ENCODE results near the gene SLC26A11.

Gene SLC26A11

DNA sequence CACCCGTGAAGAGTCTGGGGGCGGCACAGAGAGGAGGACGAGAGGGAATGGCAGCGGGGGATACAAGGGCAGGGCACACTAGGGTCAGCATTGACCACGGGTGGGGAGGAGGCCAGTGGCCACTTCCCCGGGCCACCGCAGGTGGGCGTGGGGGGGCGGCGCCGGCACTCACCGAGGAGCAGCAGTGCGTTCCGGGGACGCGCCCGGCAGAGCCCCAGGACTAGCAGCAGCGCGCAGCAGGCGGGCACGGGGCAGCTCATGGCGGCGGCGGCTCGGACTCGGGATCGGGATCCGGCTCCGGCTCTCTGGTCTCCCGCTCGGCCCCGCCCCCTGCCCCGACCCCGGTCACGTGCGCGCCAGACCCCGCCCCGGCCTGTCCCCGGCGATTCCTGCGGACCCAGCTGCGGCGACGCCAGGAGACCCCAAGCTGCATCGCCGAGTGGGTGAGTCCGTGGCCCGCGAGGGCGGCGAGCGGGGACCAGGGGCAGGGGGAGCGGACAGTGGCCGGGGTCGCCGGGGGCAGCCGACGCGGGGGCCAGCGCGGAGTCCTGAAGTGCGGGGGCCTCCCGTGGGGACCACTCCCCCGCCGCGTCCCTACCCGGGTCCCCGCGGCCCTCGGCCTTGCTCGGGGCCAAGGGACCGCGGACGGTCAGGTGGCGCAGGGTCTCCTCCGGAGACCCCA is at the start of gene SLC26A11, which contains the start of gene SGSH:
Gene SLC26A11 (plus strand): TSS at position 374 of the 682 bp plus-strand sequence. CDS start 1,134 bp downstream, outside the sequence.
Gene SGSH (minus strand): TSS at position 280 of the 682 bp plus-strand sequence. CDS start 20 bp downstream, at position 260.
- no peak for TF ChIP-seq CTCF (conservative IDR thresholded peaks at IDR 0.05; ENCODE audit: control insufficient read depth, insufficient read depth, low read depth, low read length)
- DNase-seq (ENCODE audit: low read depth), result peak; percentile 30
- H3K4me3 ChIP-seq (ENCODE audit: control insufficient read depth, low read depth, low read length), result peak within 1 kb of the TSS; percentile 75

DNA sequence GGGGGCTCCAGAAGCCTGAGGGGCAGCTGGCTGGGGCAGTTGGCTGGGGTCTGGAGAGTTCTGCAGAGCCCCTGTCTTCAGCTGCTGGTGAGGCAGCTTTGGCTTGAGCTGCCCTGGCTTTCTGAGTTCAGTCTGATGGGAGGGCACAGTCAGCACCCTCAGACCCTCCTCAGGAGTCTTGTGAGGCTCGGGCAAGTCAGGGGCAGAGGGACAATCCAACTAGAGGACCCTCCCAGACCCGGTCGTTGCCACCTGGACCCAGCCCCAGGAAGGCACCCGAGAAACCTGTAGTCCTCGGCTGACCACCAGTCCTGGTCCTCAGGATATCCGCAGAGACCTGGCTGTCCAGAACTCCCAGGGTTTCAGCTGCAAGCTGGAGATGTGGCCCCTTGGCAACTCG is 48.5 kb upstream of the SLC26A11 start:
- TF ChIP-seq CTCF (conservative IDR thresholded peaks at IDR 0.05; ENCODE audit: control insufficient read depth, insufficient read depth, low read depth, low read length), result no peak
- H3K4me3 ChIP-seq (ENCODE audit: control insufficient read depth, low read depth, low read length), result no peak overlapping the region
- DNase-seq (ENCODE audit: low read depth), result no peak

GRCh38 chr17:80173126-80173525 is 47.1 kb upstream of the SLC26A11 start:
- TF ChIP-seq CTCF (conservative IDR thresholded peaks at IDR 0.05; ENCODE audit: control insufficient read depth, insufficient read depth, low read depth, low read length), result no peak
- H3K4me3 ChIP-seq (ENCODE audit: control insufficient read depth, low read depth, low read length), result no peak overlapping the region
- no peak for DNase-seq (ENCODE audit: low read depth)

DNA sequence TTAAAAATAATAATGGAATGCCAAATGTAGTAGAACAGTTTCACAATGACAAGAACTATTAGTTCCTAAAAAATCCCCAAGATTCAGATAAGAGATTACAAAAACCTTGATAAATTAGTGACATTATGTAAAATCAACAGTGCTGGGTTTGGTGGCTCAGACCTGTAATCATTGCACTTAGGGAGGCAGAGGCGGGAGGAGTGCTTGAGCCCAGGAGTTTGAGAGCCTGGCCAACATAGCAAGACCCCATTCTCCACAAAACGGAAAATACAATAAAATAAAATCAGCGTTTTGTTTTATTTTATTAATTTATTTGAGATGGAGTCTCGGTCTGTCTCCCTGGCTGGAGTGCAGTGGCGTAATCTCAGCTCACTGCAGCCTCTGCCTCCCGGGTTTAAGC is 46.3 kb upstream of the SLC26A11 start:
- H3K4me3 ChIP-seq (ENCODE audit: control insufficient read depth, low read depth, low read length), result no peak overlapping the region
- no peak for TF ChIP-seq CTCF (conservative IDR thresholded peaks at IDR 0.05; ENCODE audit: control insufficient read depth, insufficient read depth, low read depth, low read length)
- DNase-seq (ENCODE audit: low read depth), result no peak

DNA sequence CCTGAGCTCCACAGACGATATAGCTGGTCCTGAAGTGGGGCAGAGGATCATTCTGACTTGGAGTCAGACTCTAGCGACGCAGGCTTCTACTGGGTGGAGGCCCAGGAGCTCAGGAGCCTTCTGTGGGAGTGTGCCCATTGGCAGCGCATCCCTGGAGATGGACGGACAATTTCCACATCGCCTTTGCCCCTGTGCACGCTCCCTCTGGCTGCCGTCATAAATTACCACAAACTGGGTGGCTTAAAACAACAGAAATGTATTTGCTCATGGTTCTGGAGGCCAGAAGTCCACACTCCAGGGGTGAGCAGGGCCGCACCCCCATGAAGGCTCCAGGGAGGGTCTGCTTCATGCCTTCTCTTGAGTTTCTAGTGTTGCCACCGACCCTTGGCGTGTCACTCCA is 43.5 kb upstream of the SLC26A11 start:
- no peak for DNase-seq (ENCODE audit: low read depth)
- no peak overlapping the region for H3K4me3 ChIP-seq (ENCODE audit: control insufficient read depth, low read depth, low read length)
- TF ChIP-seq CTCF (conservative IDR thresholded peaks at IDR 0.05; ENCODE audit: control insufficient read depth, insufficient read depth, low read depth, low read length), result no peak

DNA sequence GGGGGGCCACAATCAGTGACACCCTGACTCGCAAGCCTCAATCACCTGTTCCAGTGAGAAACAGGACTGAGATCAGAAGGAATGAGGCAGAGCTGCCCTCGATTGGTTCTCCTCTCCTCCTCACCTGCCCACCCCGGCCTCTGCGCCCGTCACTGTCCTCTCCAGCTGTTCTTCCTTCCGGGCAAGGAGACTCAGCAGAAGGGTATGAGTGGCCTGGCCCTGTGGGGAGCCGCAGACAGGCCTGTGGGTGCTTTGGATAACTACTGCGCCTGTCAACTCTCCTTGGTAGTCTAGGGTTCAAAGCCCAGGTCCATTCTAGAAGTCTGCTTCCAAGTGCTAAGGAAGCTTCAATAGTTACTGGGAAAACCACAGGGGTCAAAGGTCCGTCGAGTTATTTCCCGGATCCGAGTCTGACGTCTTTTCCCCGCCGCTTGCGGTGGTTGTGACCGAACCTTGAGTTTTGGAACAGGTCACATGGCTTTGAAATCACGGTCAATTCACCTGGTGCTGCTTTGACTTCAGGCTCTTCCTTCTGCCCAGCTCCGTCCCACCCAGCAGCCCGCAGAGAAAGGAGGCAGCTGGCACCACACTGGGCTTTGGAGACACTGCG is 42.1 kb upstream of the SLC26A11 start:
- DNase-seq (ENCODE audit: low read depth), result no peak
- H3K4me3 ChIP-seq (ENCODE audit: control insufficient read depth, low read depth, low read length), result no peak overlapping the region
- no peak for TF ChIP-seq CTCF (conservative IDR thresholded peaks at IDR 0.05; ENCODE audit: control insufficient read depth, insufficient read depth, low read depth, low read length)
